Chondrocyte (in vitro differentiated cells): Measurements from ENCODE around the gene ZNF511. TPM values are rescaled to one million over a fixed set of nuclear protein-coding genes. Genes with fewer than 3 reads are reported as not detected.

Experiments
- DNase-seq: peaks from one replicate; pipeline ENCODE4 v3.0.0; 2021; ENCODE audit warnings: mixed read lengths, low spot score
- H3K27ac Mint-ChIP-seq: one replicate; pipeline ENCODE4 v1.8.0; 2021; ENCODE audit warnings: mild to moderate bottlenecking, moderate library complexity, mixed read lengths; ENCODE audit not compliant: unreplicated experiment
- H3K27me3 Mint-ChIP-seq: 2 replicates; pipeline ENCODE4 v1.8.0; 2021; ENCODE audit warnings: low read depth, mixed read lengths
- H3K36me3 Mint-ChIP-seq: 2 replicates; pipeline ENCODE4 v1.8.0; 2021; ENCODE audit warnings: low read depth, mixed read lengths
- H3K4me1 Mint-ChIP-seq: 2 replicates; pipeline ENCODE4 v1.8.0; 2021; ENCODE audit warnings: low read depth, mild to moderate bottlenecking, mixed read lengths
- H3K4me3 Mint-ChIP-seq: one replicate; pipeline ENCODE4 v1.8.0; 2021; ENCODE audit warnings: mild to moderate bottlenecking, moderate library complexity, mixed read lengths; ENCODE audit not compliant: unreplicated experiment
- H3K9me3 Mint-ChIP-seq: 2 replicates; pipeline ENCODE4 v1.8.0; 2021; ENCODE audit warnings: low read depth, mixed read lengths
- total RNA-seq: library from RNA; stranded (reverse); gene quantifications from 3 replicates; pipeline ENCODE4 v1.2.1, GENCODE V29; 2021
- TF ChIP-seq, protein P1 (sequence below): fragments of 200-600 bp; sonication (generic); IDR thresholded peaks from 2 replicates; pipeline ENCODE4 v1.5.0; 2021; ENCODE audit warnings: antibody characterized with exemption, mild to moderate bottlenecking, moderate library complexity

The ZNF511 gene
- total RNA-seq, 1 donor from 2014 or later: 25.6 TPM

- peaks cover 33% of the 10 kb centered on the region for H3K36me3 Mint-ChIP-seq
- H3K4me1 Mint-ChIP-seq: peaks cover 18% of the 10 kb centered on the region
- no peak overlapping the region for H3K27ac Mint-ChIP-seq
- TF ChIP-seq, protein P1, sequence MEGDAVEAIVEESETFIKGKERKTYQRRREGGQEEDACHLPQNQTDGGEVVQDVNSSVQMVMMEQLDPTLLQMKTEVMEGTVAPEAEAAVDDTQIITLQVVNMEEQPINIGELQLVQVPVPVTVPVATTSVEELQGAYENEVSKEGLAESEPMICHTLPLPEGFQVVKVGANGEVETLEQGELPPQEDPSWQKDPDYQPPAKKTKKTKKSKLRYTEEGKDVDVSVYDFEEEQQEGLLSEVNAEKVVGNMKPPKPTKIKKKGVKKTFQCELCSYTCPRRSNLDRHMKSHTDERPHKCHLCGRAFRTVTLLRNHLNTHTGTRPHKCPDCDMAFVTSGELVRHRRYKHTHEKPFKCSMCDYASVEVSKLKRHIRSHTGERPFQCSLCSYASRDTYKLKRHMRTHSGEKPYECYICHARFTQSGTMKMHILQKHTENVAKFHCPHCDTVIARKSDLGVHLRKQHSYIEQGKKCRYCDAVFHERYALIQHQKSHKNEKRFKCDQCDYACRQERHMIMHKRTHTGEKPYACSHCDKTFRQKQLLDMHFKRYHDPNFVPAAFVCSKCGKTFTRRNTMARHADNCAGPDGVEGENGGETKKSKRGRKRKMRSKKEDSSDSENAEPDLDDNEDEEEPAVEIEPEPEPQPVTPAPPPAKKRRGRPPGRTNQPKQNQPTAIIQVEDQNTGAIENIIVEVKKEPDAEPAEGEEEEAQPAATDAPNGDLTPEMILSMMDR: no peak
- H3K9me3 Mint-ChIP-seq: no peaks in the 10 kb centered on the region
- peak; percentile 79 for DNase-seq
- H3K27me3 Mint-ChIP-seq: no peaks in the 10 kb centered on the region
- no peak overlapping the region for H3K4me3 Mint-ChIP-seq
Observed at GRCh38 chr10:133302230-133302629, 6.5 kb upstream of the ZNF511 start.

- TF ChIP-seq, protein P1: no peak
- peaks cover 25% of the 10 kb centered on the region for H3K36me3 Mint-ChIP-seq
- H3K27ac Mint-ChIP-seq: no peak overlapping the region
- H3K9me3 Mint-ChIP-seq: no peaks in the 10 kb centered on the region
- H3K4me3 Mint-ChIP-seq: no peak overlapping the region
- DNase-seq: peak; percentile 86
- H3K27me3 Mint-ChIP-seq: no peaks in the 10 kb centered on the region
- H3K4me1 Mint-ChIP-seq: peaks cover 28% of the 10 kb centered on the region
Observed at GRCh38 chr10:133303206-133303605, 5.5 kb upstream of the ZNF511 start.

GRCh38 chr10:133306097-133306476, 2.6 kb upstream of the ZNF511 start:
- Mint-ChIP-seq H3K36me3 (peaks cover 6% of the 10 kb centered on the region), H3K27ac (no peak overlapping the region), H3K9me3 (no peaks in the 10 kb centered on the region), H3K4me3 (no peak overlapping the region), H3K4me1 (peaks cover 28% of the 10 kb centered on the region), H3K27me3 (no peaks in the 10 kb centered on the region)
- peak; percentile 54 for DNase-seq
- TF ChIP-seq, protein P1: no peak

DNA sequence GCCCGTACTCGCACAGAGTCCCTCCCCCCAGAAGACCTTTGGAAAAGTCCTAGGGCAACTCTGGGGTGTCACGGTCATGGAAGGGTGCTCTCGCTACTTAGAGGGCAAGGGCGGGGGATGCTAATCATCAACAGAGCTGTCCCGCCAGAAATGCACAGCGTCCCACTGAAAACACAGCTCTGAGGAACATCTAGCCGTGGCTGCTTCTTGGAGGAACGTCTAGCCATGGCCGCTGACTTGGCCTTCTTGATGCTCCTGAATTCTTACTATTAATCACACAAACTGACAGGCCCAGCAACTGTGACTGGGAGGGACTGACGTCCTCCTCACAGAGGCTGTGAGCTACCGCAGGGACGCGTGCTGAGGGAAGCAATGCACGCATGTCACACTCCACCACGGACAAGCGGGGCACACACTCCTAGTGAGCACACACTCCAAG, 1.8 kb upstream of the ZNF511 start:
- Mint-ChIP-seq H3K9me3 (no peaks in the 10 kb centered on the region), H3K4me1 (peaks cover 28% of the 10 kb centered on the region), H3K36me3 (peaks cover 10% of the 10 kb centered on the region), H3K27me3 (no peaks in the 10 kb centered on the region), H3K27ac (peak overlapping the region; percentile 70), H3K4me3 (peak overlapping the region; percentile 95)
- peak; percentile 63 for DNase-seq
- TF ChIP-seq, protein P1: no peak

DNA sequence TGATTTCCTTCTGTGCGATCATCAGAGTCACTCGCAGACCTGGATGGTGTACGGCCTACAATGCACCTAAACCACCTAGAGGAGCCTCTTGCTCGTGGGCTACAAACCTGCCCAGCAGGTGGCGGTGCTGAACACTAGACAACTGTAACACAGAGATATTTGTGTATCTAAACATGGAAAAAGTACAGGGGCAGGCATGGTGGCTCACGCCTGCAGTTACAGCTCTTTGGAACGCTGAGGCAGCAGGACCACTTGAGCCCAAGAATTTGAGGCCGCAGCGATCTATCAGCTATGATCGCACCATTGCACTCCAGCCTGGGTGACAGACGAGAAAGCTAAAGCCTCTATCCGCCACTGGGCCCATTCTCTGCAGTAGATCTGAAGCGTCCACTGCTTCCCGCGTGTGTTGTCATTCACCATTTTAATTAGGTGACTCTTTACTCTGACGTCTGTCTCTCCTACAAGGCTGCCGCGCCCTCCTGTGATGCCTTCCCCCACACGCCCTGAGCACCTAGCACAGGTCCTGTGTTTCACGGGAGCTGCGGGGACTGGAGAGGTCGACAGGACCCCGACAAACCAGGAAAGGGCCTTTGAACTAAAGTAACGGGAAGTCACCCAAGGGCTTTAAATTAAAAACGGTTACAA, 816 bp upstream of the ZNF511 start:
- H3K27me3 Mint-ChIP-seq: no peaks in the 10 kb centered on the region
- peak overlapping the region; percentile 97 for H3K27ac Mint-ChIP-seq
- TF ChIP-seq, protein P1: peak; percentile 82
- peaks cover 28% of the 10 kb centered on the region for H3K4me1 Mint-ChIP-seq
- DNase-seq: peak; percentile 73
- H3K4me3 Mint-ChIP-seq: peak overlapping the region; percentile 95
- H3K36me3 Mint-ChIP-seq: peaks cover 5% of the 10 kb centered on the region
- no peaks in the 10 kb centered on the region for H3K9me3 Mint-ChIP-seq
